Ureter (tissue), 1 donor: ENCODE results near the gene C11orf91. TPM values are rescaled to one million over a fixed set of nuclear protein-coding genes. Genes with fewer than 3 reads are reported as not detected.
"Not testable (repeated sequence)": the region's sequence is repeated elsewhere in the genome, so short reads cannot be mapped to it uniquely, and the experiment has no call there.

ENCODE experiments used
- DNase-seq: peaks from one replicate; pipeline ENCODE4 v3.0.0-alpha.2; 2020; ENCODE audit warnings: low spot score
- total RNA-seq: library from RNA; stranded (reverse); gene quantifications from one replicate; pipeline ENCODE4 v1.2.4, GENCODE V29; 2023
- donor health status: DM: yes; HTN: yes; CAD: no.

C11orf91 gene
- total RNA-seq, 1 donor from 2014 or later, result 0.52 TPM

- DNase-seq, result no peak
Observed at GRCh38 chr11:33696931-33697638, 3.5 kb downstream of the C11orf91 start.

GRCh38 chr11:33696411-33696810, 4.2 kb downstream of the C11orf91 start:
- DNase-seq, result peak; percentile 62

GRCh38 chr11:33695051-33695566, 5.5 kb downstream of the C11orf91 start:
- DNase-seq, result no peak

GRCh38 chr11:33694346-33695050, 6.1 kb downstream of the C11orf91 start:
- DNase-seq, result no peak

DNA sequence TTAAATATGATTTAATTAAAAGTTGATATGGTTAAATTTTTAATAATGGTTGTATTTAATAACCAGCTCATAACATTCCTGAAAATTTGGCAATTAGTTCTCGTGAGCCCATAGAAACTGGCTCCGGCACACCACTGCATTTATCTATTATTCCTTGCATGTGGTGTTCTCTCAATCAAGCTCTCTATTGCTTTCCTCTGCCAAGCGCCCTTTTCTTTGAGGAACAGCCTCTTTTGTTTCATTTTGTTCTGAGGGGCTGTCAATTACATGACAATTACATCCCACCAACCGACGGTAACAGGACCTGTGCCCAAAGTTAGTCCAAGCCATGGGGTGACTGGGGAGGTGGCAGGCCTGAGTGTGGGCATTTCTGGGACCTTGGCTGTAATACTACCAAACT, 8.1 kb downstream of the C11orf91 start:
- no peak for DNase-seq

DNA sequence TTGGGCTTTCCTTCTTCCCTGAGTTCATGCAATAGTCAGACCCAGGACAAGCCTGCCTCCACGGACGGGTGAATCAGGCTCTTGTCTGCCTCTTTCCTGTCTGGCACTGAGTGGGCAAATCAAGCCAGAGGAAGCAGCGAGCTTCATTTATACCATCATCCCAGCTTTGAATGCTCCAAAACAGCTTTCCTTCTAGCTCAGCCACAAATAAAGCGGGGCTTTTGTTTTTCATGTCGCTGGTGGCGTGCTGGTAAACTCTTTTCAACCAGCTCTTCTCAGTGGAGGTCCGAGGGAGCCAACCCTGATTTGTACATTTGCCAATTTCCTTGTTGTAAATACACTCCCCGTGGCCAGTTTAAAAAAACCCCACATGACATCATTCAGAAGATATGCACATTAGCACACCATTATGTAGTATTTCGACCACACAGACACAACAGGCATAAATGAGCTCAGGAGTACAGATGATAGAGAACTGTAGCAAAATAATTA, 8.6 kb downstream of the C11orf91 start:
- DNase-seq, result peak; percentile 77

- no peak for DNase-seq
Observed at GRCh38 chr11:33691066-33691864, 9.4 kb downstream of the C11orf91 start.

DNA sequence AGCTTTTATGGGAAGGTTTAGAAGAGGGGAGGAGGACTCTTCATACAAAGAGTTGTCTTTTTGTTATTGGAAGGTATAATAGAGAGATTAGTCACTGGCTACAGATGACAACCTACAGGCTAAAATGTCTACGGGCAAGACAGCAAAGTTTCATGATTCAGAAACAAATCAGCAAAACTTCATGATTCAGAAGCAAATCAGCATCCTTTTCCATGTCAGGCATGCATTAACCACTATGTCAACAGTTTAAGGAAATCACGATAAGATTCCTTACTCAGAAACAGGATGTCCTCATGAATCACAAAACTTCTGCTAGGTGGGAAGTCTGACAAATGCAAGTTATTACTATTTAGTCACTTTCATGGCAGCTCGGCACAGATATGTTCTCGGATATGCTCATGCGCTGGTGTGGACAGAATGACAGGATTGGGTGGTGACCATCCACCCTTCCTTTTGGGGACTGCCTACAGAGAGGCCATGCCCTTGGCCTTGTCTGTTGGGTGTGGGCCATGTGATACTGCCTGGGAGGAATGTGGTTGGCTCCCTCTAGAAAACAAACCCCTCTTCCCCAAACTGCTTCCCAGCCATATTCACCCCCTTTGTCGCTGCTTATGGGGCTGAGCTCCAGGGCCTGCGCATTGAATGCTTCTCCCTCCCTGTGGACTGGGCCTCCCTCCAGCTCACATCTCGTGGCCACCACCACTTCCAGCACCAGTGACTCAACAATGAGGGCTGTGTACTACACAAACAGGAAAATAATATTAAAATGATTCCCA, 10.1 kb downstream of the C11orf91 start:
- DNase-seq, result peak; percentile 61

DNA sequence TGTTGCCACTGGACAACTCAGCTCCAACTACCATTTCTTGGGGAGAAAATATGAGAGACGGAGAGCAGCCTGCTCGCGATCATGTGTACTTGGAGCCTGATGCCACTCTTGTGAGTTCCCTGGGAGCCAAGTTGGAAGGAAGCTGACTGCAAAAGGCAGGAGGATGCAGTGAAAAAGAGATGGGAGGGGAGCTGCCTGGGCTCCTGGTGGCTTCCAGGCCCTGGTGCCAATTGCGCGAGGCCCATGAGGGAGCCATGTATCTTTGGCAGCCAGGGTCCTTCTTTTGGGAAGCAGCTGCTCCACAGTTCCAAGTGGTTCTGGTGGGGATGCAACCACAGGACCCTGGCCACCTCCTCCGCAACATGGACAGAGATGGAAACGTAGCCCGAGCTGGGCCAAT, 11.1 kb downstream of the C11orf91 start:
- no peak for DNase-seq

- no peak for DNase-seq
Observed at GRCh38 chr11:33689085-33689484, 11.5 kb downstream of the C11orf91 start.

DNA sequence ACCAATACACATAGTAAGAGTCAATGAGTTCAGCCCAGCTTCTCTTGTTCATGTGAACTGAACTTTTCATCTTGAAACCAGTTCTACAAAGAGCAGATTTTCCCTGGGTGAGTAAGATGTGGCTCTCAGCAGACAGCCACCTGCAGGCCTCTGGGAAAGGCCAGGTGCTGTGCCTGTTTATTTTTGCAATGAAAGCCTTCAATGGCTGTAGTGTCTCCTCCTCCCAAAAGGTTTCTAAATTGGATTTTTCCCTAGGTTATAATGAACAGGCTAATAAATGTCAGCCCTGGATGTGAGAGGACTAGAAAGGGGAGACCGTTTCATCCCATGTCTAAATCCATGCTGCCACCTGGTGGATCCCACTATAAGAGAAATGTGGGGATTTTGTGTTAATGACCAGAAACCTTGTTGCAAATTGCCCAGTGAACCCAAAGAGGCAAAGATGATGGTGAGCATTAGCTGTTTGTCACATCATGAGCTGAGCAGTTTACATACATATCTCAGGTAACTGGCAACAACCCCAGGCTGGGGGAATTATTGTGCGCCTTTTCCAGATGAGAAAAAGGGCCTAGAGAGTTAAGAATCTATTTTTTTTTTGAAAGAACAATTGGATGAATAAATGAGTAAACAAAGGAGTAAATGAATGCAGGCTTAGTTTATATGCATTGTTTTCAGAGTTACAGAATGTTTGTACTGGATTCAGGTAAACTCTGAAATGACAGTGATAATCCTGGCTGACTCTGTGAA, 12.7 kb downstream of the C11orf91 start:
- DNase-seq, result no peak

GRCh38 chr11:33685082-33685481, 15.5 kb downstream of the C11orf91 start:
- peak; percentile 32 for DNase-seq

GRCh38 chr11:33684003-33684706, 16.5 kb downstream of the C11orf91 start:
- no peak for DNase-seq

DNA sequence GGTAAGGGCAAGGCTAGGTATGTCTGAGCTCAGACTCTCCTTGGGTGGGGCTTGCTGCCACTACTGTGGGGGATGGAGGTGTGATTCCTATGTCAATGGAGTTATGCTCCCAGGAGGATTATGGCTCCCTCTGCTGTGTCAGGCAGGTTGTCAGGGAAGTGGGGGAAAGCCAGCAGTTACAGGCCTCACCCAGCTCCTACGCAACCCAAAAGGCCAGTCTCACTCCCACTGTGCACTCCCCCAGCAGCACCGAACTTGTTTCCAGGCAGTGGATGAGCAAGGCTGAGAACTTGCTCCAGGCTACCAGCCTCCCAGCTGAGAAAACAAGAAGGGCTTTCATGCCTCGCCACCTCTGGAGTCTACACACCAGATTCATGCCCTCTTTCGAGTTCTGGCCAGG, 18.2 kb downstream of the C11orf91 start:
- peak; percentile 43 for DNase-seq

GRCh38 chr11:33682019-33682418, 18.6 kb downstream of the C11orf91 start:
- DNase-seq, result no peak

DNA sequence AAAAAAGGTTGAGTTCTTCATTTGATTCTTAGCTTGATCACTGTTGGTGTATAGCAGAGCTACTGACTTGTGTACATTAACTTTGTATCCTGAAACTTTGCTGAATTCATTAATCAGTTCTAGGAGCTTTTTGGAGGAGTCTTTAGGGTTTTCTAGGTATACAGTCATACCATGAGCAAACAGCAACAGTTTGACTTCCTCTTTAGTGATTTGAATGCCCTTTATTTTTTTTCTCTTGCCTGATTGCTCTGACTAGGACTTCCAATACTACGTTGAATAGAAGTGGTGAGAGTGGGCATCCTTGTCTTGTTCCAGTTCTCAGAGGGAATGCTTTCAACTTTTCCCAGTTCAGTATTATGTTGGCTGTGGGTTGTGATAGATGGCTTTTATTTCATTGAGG, 22.0 kb downstream of the C11orf91 start:
- not testable (repeated sequence) for DNase-seq

DNA sequence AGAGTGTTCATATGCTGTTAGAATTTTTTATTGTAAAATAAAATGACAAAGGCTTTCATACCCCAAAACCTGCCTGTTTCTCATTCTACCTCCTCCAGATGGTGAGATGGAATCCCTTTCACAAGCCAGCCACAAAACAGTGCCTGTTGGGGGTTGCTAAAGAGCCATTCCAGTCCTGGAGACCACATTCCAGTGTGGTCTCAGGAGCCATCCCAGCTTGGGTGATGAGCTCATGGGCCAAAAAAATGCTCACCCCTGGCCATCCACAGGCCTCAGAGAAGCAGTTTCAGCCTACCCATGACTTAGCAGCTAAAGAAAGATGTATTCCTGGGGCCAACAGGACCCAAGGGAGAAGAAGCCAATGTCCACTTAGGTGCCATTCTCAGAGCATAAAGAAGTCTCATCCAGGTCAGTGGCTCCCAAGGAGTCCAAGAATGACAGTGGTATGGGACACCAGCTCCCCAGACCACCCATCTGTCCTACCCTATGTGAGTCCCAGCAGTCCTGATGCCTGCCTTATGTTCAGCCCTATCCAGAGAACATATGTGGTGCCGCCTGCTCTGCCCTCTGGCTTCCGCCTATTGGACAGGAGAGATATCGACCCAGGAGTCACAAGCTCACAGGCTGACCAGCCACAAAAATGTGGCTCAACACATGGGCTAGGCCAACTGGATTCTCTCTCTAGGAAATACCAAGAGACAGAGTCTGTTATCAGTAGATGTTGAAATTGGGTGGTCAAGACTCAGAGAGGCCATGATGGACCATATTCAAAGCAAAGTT, 26.4 kb downstream of the C11orf91 start:
- no peak for DNase-seq

GRCh38 chr11:33672273-33672672, 28.4 kb downstream of the C11orf91 start:
- no peak for DNase-seq
